WERI-Rb-1 (cell line): ENCODE data around the gene ZKSCAN3.
A peak's percentile ranks its signal among the peaks of the same experiment; 100 is the strongest.

Experiments used
- DNase-seq: peaks from one replicate; pipeline ENCODE4 v3.0.0-alpha.2; 2020
- H3K27ac ChIP-seq: fragments of 250-450 bp; sonication (Bioruptor Pico); 2 replicates; pipeline ENCODE4 v1.5.1; 2020; ENCODE audit warnings: mild to moderate bottlenecking, moderate library complexity
- H3K27me3 ChIP-seq: fragments of 250-450 bp; sonication (Bioruptor Pico); 2 replicates; pipeline ENCODE4 v1.5.1; 2021; ENCODE audit warnings: mild to moderate bottlenecking, low read depth, moderate library complexity; ENCODE audit not compliant: insufficient read depth, severe bottlenecking
- H3K36me3 ChIP-seq: fragments of 250-450 bp; sonication (Bioruptor Pico); 2 replicates; pipeline ENCODE4 v1.5.1; 2020; ENCODE audit warnings: mild to moderate bottlenecking, moderate library complexity
- H3K4me3 ChIP-seq: 2 replicates; pipeline ENCODE4 v1.5.1; 2011; ENCODE audit warnings: low read depth, mild to moderate bottlenecking, control low read depth, low read length
- H3K9me3 ChIP-seq: fragments of 250-450 bp; sonication (Bioruptor Pico); 2 replicates; pipeline ENCODE4 v1.5.1; 2021; ENCODE audit warnings: mild to moderate bottlenecking, moderate library complexity; ENCODE audit not compliant: severe bottlenecking
- CTCF ChIP-seq: IDR thresholded peaks from 2 replicates; pipeline ENCODE4 v1.5.1; 2011; ENCODE audit warnings: low read depth, mild to moderate bottlenecking, control low read depth, inconsistent platforms, low read length

The ZKSCAN3 gene

GRCh38 chr6:28390688-28391087 is 40.9 kb downstream of the ZKSCAN3 start:
- no peak overlapping the region for H3K4me3 ChIP-seq
- DNase-seq, result no peak
- H3K27me3 ChIP-seq, result no peaks in the 10 kb centered on the region
- no peaks in the 10 kb centered on the region for H3K9me3 ChIP-seq
- H3K27ac ChIP-seq, result no peak overlapping the region
- H3K36me3 ChIP-seq, result peaks cover 100% of the 10 kb centered on the region
- no peak for TF ChIP-seq CTCF

GRCh38 chr6:28393912-28394662 is 44.3 kb downstream of the ZKSCAN3 start:
- peak; percentile 34; the same call in 1 of the 2 replicates for TF ChIP-seq CTCF
- DNase-seq, result peak; percentile 33
- Histone ChIP-seq H3K4me3 (no peak overlapping the region), H3K27ac (peak overlapping the region; percentile 1; the same call in 1 of the 2 replicates), H3K9me3 (no peaks in the 10 kb centered on the region), H3K36me3 (peaks cover 93% of the 10 kb centered on the region), H3K27me3 (no peaks in the 10 kb centered on the region)

- Histone ChIP-seq H3K36me3 (peaks cover 75% of the 10 kb centered on the region), H3K27ac (peak overlapping the region; percentile 91), H3K4me3 (no peak overlapping the region; the same call in 1 of the 2 replicates), H3K9me3 (no peaks in the 10 kb centered on the region), H3K27me3 (no peaks in the 10 kb centered on the region)
- no peak for DNase-seq
- no peak for TF ChIP-seq CTCF
These were observed 46.2 kb downstream of the ZKSCAN3 start for GRCh38 chr6:28395918-28396317.

GRCh38 chr6:28399350-28400121 is 49.8 kb downstream of the ZKSCAN3 start, which contains the start of gene ZSCAN12:
ZSCAN12 (minus strand) TSS chr6:28399747; CDS start chr6:28398405, 1,342 bp downstream.
- H3K27ac ChIP-seq, result peak within 1 kb of the TSS; percentile 91
- no peaks in the 10 kb centered on the region for H3K9me3 ChIP-seq
- DNase-seq, result peak; percentile 96
- peaks cover 39% of the 10 kb centered on the region for H3K36me3 ChIP-seq
- TF ChIP-seq CTCF, result peak; percentile 80
- H3K4me3 ChIP-seq, result peak within 1 kb of the TSS; percentile 98
- H3K27me3 ChIP-seq, result no peaks in the 10 kb centered on the region

- no peak for DNase-seq
- H3K27ac ChIP-seq, result peak overlapping the region; percentile 91
These were observed 50.3 kb downstream of the ZKSCAN3 start for GRCh38 chr6:28400122-28400451.

More at GRCh38 chr6:28400122-28400451, 50.3 kb downstream of the ZKSCAN3 start:
- peak overlapping the region; percentile 98 for H3K4me3 ChIP-seq
- H3K36me3 ChIP-seq, result peaks cover 33% of the 10 kb centered on the region
- H3K27me3 ChIP-seq, result no peaks in the 10 kb centered on the region
- H3K9me3 ChIP-seq, result no peaks in the 10 kb centered on the region
- TF ChIP-seq CTCF, result no peak
